Sigmoid colon (tissue), 4 donors: ENCODE results near the gene MRPL21.

Experiments used
- CTCF ChIP-seq, 4 experiments: fragments of 450-650 bp in 3 of 4; fragments of 200-600 bp in 1 of 4; IDR thresholded peaks; one replicate each; pipeline ENCODE4 v1.5.1; 2016 to 2019; ENCODE audit warnings: antibody characterized with exemption in 4 of 4, mild to moderate bottlenecking in 3 of 4, moderate library complexity in 2 of 4
- EP300 ChIP-seq, 4 donors: sonication (generic); formaldehyde crosslinking; IDR thresholded peaks; one replicate each; pipeline ENCODE4 v1.6.1; 2017; ENCODE audit warnings: antibody characterized with exemption in 4 of 4
- POLR2A ChIP-seq, 2 donors: fragments of 450-650 bp; IDR thresholded peaks; one replicate each; pipeline ENCODE4 v1.6.1; 2016; ENCODE audit warnings: antibody characterized with exemption in 2 of 2, mild to moderate bottlenecking in 2 of 2, moderate library complexity in 2 of 2
- POLR2AphosphoS5 ChIP-seq, 4 donors: sonication (generic); formaldehyde crosslinking; IDR thresholded peaks; one replicate each; pipeline ENCODE4 v1.6.1; 2017; ENCODE audit warnings: antibody characterized with exemption in 4 of 4

DNA sequence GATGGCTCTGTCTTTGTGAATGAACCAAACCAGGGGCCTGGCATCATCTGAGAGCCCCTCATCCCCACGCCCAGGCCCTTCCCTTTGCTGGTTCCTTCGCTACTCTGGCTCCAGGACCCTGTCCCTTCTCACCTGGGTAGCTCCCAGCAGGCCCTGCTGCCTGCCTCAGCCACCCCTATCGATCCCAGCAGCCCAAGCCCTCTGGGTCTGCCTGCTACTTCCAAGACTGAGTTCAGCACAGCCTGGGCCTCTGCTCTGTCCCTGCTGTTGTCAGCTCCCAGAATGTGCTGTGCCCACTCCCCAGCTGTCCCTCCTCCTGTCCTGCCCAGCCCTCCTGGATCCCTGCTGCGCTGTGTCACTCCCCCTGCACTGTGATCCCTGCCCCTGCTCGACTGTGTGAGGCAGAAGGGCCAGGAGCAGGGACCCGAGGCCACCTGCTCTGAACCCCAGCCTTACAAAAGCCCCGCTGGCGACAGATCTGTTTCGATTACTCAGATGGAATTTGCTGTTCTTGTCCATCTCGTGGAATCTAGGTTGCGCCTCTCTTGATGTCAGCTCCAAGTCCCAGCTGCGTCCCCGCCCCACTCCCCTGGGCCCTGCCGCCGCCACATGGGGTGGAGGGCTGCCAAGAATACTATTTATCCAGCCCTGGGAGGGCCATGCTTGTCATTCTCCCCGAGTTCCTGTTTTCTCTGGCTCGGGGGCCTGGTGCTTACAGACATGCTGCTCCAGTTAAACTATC lies 13.0 kb downstream of the MRPL21 start:
- TF ChIP-seq CTCF (IDR thresholded peaks at IDR 0.05) (no peak), POLR2A (IDR thresholded peaks at IDR 0.05) (no peak), POLR2AphosphoS5 (IDR thresholded peaks at IDR 0.05) (peak in 3 of 4 donors; percentile 14 to 51 (median 24)), EP300 (IDR thresholded peaks at IDR 0.05) (no peak)
